22Rv1 (cell line): Measurements from ENCODE around the gene ABCB8.

Source experiments
- CTCF ChIP-seq: fragments of 450-650 bp; IDR thresholded peaks from 2 replicates; pipeline ENCODE4 v1.5.1; 2017; ENCODE audit warnings: mild to moderate bottlenecking
- ZFX ChIP-seq: fragments of 450-650 bp; IDR thresholded peaks from 2 replicates; pipeline ENCODE4 v1.6.1; 2017; ENCODE audit warnings: antibody characterized with exemption, borderline replicate concordance

DNA sequence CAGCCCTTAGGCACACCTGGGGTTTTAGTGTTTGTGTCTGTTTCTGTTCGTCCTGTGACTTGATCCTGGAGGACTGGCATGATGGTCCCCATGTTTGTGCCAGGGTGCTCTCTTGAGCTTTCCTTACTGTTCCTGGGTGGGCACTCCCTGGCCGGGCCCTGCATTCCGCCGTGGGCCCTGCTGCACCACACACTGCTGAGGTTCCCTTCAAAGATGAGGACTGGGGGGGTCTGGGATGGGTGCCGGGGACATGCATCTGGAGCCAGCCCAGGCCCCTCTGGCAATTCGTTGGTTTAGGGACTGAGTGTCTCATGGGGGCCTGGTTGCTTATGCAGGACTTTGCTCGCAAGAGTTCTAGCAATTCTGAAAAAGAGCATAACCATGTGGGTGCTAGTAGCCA is 62.8 kb downstream of the ABCB8 start:
- TF ChIP-seq CTCF (no peak), ZFX (no peak)
